Testis (tissue), 3 donors: ENCODE data around the gene CBARP. TPM values are rescaled to one million over a fixed set of nuclear protein-coding genes. Genes with fewer than 3 reads are reported as not detected.
"Not testable (repeated sequence)": the region's sequence is repeated elsewhere in the genome, so short reads cannot be mapped to it uniquely, and the experiment has no call there.

Experiments used
- DNase-seq: peaks from one replicate; pipeline ENCODE4 v3.0.0-alpha.2; 2019
- H3K27ac ChIP-seq, 2 donors: fragments of 200-600 bp; sonication (generic); one replicate each; pipeline ENCODE4 v1.5.1; 2019
- H3K27me3 ChIP-seq: fragments of 200-600 bp; sonication (generic); one replicate; pipeline ENCODE4 v1.5.1; 2019
- H3K36me3 ChIP-seq: fragments of 200-600 bp; sonication (generic); one replicate; pipeline ENCODE4 v1.5.1; 2017; ENCODE audit warnings: low read depth; ENCODE audit errors: missing control alignments
- H3K4me1 ChIP-seq: fragments of 200-600 bp; sonication (generic); one replicate; pipeline ENCODE4 v1.5.1; 2019
- H3K4me3 ChIP-seq, 2 donors: fragments of 200-600 bp; sonication (generic); one replicate each; pipeline ENCODE4 v1.5.1; 2017 to 2019
- H3K9me3 ChIP-seq: fragments of 200-600 bp; sonication (generic); one replicate; pipeline ENCODE4 v1.5.1; 2017
- POLR2A ChIP-seq: fragments of 450-650 bp; IDR thresholded peaks from one replicate; pipeline ENCODE4 v1.6.1; 2017; ENCODE audit warnings: antibody characterized with exemption, mild to moderate bottlenecking, moderate library complexity
- WGBS, 2 donors: methylation state at CpG; one replicate each; pipeline ENCODE4 v1.1.5; 2018; 5-methylcytosine and 5-hydroxymethylcytosine counted together
- intact Hi-C: fragments of 100-400 bp; cut with DNase I; formaldehyde crosslinking; loops from one replicate; pipeline ENCODE4 v1.15.1; 2023; ENCODE audit warnings: low total_unique reads
- polyA plus RNA-seq: library from polyadenylated mRNA; stranded (reverse); fragments of 350-450 nt; fragmentation: Illumina TruSeq; extraction: RNeasy Lipid Tissue Mini Kit (QIAGEN cat#74804); gene quantifications from one replicate; pipeline ENCODE4 v1.2.3, GENCODE V29; 2014; ENCODE audit warnings: low read depth, low replicate concordance; ENCODE audit not compliant: insufficient read depth
- total RNA-seq, 2 donors: library from RNA; depleted of rRNA; stranded (reverse); fragments of >200 nt; gene quantifications; one replicate each; pipeline ENCODE4 v1.2.3, GENCODE V29; 2016
- TF ChIP-seq, protein P1 (sequence below), 3 experiments: fragments of 450-650 bp in 2 of 3; fragments of 200-600 bp in 1 of 3; sonication (generic) in 1 of 3; IDR thresholded peaks; one replicate each; pipeline ENCODE4 v1.5.1; 2016 to 2019; ENCODE audit warnings: antibody characterized with exemption in 3 of 3, mild to moderate bottlenecking in 2 of 3, moderate library complexity in 1 of 3

Gene CBARP
- total and polyA plus RNA-seq, 3 donors from 2014 or later: 1.5 to 6.6 (median 5.2) TPM

DNA sequence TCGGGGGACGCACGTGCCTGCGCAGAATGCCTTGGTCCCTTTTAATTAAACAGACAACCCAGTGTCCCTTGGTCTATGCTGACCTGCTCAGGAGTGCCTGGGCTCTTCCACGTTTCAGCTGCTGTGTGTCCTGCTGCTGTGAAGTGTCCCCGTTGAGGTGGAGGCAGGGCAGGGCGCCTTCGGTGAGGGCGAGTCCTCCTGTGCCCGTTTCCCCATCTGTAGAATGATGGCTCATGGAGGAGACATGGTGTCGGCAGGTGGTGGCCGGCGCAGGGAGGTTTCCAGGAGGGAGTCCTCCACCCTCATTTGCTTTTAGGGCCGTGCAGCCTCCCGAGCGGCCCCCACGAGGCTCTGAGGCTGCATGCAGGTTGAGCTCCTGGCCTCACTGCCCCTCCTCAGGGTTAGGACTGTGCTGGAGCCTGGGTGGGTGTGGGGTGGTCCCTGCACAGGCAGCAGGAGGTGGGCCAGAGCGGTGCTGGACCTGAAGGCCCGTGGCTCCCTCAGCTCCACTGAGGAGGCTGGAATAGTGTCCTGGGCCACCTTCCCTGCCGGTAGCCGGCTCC, 23.4 kb downstream of the CBARP start:
- no peak for DNase-seq
- H3K27ac ChIP-seq: peak overlapping the region; percentile 85 to 86
- no peaks in the 10 kb centered on the region for H3K27me3 ChIP-seq
- TF ChIP-seq, protein P1, sequence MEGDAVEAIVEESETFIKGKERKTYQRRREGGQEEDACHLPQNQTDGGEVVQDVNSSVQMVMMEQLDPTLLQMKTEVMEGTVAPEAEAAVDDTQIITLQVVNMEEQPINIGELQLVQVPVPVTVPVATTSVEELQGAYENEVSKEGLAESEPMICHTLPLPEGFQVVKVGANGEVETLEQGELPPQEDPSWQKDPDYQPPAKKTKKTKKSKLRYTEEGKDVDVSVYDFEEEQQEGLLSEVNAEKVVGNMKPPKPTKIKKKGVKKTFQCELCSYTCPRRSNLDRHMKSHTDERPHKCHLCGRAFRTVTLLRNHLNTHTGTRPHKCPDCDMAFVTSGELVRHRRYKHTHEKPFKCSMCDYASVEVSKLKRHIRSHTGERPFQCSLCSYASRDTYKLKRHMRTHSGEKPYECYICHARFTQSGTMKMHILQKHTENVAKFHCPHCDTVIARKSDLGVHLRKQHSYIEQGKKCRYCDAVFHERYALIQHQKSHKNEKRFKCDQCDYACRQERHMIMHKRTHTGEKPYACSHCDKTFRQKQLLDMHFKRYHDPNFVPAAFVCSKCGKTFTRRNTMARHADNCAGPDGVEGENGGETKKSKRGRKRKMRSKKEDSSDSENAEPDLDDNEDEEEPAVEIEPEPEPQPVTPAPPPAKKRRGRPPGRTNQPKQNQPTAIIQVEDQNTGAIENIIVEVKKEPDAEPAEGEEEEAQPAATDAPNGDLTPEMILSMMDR (IDR thresholded peaks at IDR 0.05): no peak
- no peak for TF ChIP-seq POLR2A
- no peaks in the 10 kb centered on the region for H3K36me3 ChIP-seq
- H3K9me3 ChIP-seq: no peaks in the 10 kb centered on the region
- no peak overlapping the region for H3K4me3 ChIP-seq
- peaks cover 65% of the 10 kb centered on the region for H3K4me1 ChIP-seq
- WGBS, 2 donors: 55 to 59% methylated on average over 14 to 21 of the region's 21 CpGs
- intact Hi-C loops: no loop called here

DNA sequence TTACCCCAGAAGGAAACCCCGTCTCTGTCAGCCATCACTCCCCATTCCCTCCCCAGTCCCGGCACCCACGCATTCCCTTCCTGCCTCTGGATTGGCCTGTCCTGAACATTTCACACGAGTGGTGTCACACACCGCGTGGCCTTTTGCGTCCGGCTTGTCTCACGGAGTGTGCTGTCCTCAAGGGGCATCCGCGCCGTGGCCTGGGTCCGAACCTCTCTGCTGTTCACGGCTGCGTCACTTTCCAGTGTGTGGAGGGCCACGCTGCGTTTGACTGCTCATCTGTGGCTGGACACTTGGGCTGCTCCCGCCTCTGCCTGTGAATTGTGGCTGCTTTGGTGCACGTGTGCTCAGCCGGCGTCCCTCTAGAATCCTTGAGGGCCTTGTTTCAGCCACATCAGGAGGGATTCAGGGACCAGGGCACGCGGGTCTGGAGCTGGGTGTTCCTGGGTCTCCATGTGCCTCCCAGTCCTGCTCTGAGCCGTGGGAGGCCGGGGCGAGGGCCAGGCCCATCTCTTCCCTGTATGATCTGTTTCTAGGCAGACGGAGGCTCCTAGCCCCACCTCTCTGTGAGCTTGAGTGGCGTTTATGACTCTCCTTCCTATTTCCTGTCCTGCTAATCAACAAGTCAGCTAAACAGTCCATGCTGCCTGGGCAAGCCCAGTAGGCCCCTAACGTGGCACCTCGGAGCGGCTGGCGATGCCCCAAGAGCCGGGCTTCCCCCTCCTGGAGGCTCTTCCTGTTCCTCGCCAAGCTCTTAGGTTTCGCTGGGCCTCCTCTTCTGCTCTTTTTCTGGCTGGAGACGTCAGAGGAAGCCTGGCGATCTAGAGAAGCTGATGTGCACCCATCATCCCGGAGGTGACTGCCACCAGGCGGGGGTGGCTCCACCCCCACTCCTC, 24.2 kb downstream of the CBARP start:
- H3K4me3 ChIP-seq: no peak overlapping the region
- H3K9me3 ChIP-seq: no peaks in the 10 kb centered on the region
- H3K4me1 ChIP-seq: peaks cover 72% of the 10 kb centered on the region
- H3K27me3 ChIP-seq: no peaks in the 10 kb centered on the region
- peak overlapping the region; percentile 85 to 86 for H3K27ac ChIP-seq
- TF ChIP-seq, protein P1 (IDR thresholded peaks at IDR 0.05): no peak
- TF ChIP-seq POLR2A: no peak
- 27 to 38% methylated on average over 39 of the region's 39 CpGs for WGBS, 2 donors
- no peaks in the 10 kb centered on the region for H3K36me3 ChIP-seq
- intact Hi-C loops: no loop called here
- peak; percentile 79 for DNase-seq

GRCh38 chr19:1211494-1212234, 26.1 kb downstream of the CBARP start:
- DNase-seq: peak; percentile 94
- intact Hi-C loops: no loop called here
- Histone ChIP-seq H3K9me3 (no peaks in the 10 kb centered on the region), H3K27ac (peak overlapping the region; percentile 51 to 83), H3K36me3 (no peaks in the 10 kb centered on the region), H3K27me3 (no peaks in the 10 kb centered on the region), H3K4me3 (peak overlapping the region in 1 of 2 donors; percentile 24), H3K4me1 (peaks cover 63% of the 10 kb centered on the region)
- 54% methylated on average over 27 to 33 of the region's 33 CpGs for WGBS, 2 donors
- TF ChIP-seq, protein P1 (IDR thresholded peaks at IDR 0.05): no peak
- TF ChIP-seq POLR2A: no peak

DNA sequence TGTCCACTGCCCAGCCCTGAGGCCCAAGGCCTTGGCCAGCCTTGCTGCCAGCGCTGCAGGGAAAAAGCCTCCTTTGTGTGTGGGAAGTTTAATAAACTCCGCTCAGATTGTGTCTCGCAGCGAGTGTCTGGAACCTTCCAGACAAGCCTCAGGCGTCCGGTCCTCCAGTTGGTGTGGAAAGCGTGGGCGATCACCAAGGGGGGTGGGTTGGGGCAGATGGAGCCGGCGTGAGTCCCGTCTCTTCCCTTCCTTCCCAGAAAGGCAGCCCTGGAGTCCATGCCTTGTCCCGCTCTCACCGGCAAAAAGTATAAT, 27.6 kb downstream of the CBARP start:
- intact Hi-C loops: no loop called here
- no peak overlapping the region for H3K4me3 ChIP-seq
- H3K27ac ChIP-seq: peak overlapping the region; percentile 51 to 83
- H3K9me3 ChIP-seq: no peaks in the 10 kb centered on the region
- no peak for TF ChIP-seq POLR2A
- TF ChIP-seq, protein P1 (IDR thresholded peaks at IDR 0.05): no peak
- H3K36me3 ChIP-seq: no peaks in the 10 kb centered on the region
- peak; percentile 62 for DNase-seq
- WGBS, 2 donors: 59% methylated on average over 7 to 13 of the region's 13 CpGs
- H3K27me3 ChIP-seq: no peaks in the 10 kb centered on the region
- H3K4me1 ChIP-seq: peaks cover 57% of the 10 kb centered on the region

DNA sequence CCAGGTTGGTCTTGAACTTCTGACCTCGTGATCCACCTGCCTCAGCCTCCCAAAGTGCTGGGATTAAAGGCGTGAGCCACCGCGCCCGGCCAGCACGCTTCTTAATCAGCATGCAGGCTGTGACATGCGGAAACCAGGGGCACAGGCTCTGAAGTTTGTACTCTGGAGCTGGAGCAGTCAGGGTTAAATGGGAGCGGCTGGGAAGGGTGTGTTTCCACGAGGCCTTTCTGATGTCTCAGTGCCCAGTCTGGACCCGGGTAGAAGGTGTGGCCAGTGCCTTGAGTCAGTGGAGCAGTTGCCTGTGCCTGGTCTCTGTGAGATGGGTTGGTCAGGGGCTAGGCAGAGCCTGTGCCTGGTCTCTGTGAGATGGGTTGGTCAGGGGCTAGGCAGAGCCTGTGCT, 29.0 kb downstream of the CBARP start:
- DNase-seq: not testable (repeated sequence)

More for the DNA sequence above, 29.0 kb downstream of the CBARP start:
- Histone ChIP-seq H3K27ac (peak overlapping the region in 1 of 2 donors; percentile 83), H3K4me1 (peaks cover 57% of the 10 kb centered on the region)
- H3K27me3 ChIP-seq, H3K36me3 ChIP-seq, H3K4me3 ChIP-seq, H3K9me3 ChIP-seq, intact Hi-C loops: not testable (repeated sequence)
- WGBS, 2 donors: 65 to 88% methylated on average over 9 to 10 of the region's 10 CpGs
